NOMO-1 treated with dmso at 0.1 percent for 144 hours (cell line): ENCODE measurements around the gene COQ10B.
"Not testable (repeated sequence)": the region's sequence is repeated elsewhere in the genome, so short reads cannot be mapped to it uniquely, and the experiment has no call there.

Experiments used
- DNase-seq: peaks from one replicate; lab custom pipeline; 2025; ENCODE audit not compliant: unreplicated experiment; lab: John Stamatoyannopoulos, UW

COQ10B gene

DNA sequence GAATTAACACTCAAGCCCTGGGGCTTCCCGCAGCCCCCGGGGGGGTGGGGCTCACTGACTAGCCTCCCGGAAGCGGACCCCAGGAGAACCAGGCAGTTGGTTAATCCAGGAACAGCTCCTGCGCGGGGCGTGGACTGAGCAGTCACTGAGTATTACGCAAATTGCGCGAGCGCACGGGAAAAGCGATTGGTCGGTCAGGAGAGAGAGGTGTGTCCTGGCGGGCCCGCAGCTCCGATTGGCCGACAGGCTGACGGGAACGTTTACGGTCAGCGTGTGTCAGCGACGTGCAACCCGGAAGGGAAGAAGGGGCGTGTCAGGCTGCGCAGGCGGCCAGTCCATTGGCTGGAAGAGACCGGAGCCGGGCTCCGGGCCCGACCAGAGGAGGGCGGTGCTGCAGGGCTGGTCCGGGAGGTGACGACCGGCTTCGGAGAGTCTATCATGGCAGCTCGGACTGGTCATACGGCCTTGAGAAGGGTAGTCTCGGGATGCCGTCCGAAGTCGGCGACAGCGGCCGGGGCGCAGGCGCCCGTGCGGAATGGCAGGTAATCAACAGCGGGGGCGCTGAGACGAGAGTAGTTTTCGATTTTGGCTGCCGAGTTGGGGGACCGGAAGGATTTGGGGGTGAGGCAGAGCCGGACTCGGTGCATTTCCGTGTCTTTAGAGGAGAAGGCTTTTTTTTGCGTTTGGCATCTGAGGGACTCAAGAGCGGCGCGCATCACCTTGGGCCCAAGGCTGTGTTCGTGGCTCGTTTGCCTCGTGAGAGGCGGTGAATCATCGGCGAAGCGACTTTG lies at the start of gene COQ10B:
Gene COQ10B, plus strand, starts transcription at position 430 of the 791 bp plus-strand sequence. Its CDS starts 9 bp downstream, at position 439.
- DNase-seq, result peak; percentile 100

DNA sequence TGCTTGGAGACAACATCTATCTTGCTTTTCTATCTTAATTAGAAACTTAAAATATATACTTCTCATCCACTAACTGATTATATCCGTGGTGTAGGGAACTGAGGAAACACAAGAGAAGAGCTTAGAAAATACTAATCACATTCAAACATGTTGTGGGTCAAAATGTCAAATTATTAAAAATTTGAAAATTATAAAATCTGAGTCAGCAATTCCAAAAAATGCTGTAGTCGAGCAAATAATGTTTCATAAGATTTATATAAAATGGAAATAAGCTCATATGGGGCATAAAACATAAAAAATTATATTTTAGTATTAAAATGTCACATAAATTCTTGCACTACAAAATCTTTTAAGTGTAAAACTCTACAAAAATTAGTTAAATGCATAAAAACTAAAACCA lies 47.8 kb upstream of the COQ10B start:
- no peak for DNase-seq

DNA sequence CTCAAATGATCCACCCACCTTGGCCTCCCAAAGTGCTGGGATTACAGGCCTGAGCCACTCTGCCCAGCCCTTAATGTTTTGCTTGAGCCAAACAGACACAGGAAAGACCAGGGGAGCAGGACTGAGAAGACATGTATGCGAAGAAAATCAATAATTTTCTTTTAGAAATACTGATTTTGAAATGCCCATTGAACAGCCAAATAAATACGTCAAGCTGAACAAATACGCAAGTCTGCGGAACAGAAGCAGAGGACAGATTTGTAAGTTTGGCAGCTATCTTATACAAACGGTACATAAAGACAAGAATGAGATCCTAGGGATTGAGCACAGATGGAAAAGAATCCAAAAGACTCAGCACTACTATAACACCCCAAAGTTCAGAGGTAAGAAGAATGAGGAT lies 39.3 kb upstream of the COQ10B start:
- DNase-seq, result no peak

DNA sequence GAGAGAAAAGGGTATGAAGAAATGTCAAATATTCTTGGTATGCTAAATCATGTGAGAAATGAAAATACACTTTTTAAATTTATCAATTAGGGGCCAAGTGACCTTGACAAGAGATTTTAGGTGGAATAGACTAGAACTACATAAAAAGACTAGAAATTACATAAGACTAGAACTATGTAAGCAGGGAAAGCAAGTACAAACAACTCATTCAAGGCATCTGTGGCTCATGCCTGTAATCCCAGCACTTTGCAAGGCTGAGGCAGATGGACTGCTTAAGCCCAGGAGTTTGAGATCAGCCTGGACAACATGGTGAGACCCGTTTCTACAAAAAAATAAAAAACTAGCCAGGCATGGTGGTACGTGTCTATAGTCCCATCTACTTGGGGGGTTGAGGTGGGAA lies 38.8 kb upstream of the COQ10B start:
- no peak for DNase-seq

DNA sequence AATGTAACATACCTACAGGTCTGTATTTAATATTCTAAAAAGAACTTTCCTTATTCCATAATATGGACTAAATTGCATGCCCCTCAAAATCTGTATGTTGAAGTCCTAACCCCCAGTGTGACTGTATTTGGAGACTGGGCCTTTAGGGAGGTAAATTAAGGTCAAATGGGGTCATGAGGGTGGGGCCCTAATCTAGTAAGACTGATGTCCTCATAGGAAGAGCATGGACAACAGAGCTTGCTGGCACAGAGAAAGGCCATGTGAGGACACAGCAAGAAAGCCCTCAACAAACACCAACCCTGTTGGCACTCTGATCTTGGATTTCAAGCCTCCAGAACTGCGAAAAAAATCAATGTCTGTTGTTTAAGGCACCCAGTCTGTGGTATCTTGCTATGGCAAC lies 37.1 kb upstream of the COQ10B start:
- no peak for DNase-seq

DNA sequence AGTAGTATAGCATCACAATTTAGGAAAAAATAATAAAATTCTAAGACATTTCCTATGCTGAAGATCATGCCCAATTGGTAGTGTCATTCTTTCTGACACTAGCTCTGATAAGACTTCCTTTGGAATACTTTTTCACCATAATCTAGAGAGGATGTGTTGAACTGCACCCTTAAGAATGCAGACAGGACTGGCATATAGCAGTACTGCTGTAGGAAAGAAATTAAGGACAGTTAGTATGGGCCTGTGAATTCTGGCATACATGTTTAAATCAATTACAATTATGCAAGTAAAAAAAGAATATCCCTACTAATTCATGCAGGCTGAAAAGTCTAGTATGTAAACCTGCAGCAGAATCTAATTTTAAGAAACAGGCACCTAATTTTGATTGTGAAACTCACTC lies 33.9 kb upstream of the COQ10B start:
- no peak for DNase-seq

DNA sequence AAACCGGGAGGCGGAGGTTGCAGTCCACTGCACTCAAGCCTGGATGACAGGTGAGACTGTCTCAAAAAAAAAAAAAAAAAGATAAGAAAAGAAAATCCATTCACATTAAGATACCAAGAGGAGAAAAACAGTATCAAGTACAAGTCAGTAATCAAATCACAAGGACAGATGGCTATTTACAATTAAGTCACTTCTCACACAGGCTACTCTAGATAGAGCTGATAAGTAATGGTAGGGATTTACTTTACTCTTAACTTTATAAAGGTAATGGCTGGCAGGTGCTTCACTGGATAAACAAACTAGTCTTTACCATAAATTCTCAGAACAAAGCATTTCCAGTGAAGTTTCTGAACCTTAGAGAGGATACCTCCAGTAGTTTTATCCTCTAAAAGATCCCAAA lies 30.0 kb upstream of the COQ10B start:
- no peak for DNase-seq

DNA sequence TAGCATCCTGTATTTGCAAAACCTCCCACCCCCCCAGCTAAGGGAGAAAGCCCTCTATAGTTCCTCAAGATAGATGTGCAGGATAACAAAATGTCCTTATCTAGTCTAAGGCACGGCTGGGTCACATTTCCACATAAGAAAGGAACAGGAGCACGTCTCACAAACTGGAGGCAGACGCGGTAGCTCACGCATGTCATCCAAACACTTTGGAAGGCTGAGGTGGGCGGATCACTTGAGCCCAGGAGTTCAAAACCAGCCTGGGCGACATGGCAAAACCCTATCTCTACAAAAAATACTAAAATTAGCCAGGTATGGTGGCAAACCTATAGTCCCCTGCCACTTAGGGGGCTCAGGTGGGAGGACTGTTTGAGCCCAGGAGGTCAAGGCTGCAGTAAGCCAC lies 27.8 kb upstream of the COQ10B start:
- DNase-seq, result no peak

DNA sequence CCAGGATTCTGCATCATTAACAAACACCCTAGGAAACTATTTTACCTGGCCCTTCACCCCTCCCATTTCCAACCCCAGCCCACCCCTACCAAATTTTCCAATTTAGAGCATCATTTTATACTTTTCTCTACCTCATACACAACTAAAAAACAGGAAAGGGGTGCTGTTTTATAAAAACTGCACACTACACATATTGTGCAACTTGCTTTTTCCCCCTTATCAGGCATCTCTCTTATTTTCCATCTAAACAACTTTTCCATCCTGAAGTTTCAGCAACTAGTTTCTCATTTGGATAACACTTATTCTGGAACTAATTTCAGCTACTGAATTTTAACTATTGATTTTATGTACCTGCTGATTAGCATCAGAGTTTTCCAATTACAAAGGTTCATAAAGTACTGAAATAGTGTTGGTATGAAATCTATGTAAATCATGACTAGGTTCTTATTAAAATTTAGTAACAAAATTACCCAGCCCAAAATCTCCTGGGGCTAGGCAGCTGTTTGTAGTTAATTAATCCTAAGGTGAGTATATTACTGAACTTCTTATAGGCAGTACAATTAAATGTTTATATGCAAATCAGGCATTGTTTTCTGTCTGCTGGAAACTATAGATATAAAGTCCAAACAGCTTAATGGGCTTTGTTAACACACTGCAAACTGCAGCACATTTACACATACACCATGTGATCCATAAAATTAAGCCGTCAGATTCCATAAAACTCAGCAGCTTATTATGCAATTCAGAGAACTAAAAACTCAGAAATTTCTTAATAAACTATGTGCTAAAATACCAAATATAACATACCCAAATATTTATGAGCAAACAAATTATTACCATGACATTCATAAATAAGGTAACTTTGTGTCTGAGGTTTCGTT lies 26.4 kb upstream of the COQ10B start:
- DNase-seq, result no peak

DNA sequence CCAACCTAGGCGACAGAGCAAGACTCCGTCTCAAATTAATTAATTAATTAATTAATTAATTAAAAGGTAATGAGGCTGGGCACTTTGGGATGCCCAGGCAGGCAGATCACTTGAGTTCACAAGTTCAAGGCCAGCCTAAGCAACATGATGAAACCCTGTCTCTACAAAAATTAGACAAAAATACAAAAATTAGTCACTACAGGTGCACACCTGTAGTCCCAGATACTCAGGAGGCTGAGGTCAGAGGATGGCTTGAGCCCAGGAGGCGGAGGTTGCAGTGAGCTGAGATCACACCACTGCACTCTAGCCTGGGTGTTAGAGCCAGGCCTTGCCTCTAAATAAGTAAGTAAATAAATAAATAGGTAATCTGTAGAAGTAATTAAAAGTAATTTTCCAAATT lies 25.4 kb upstream of the COQ10B start:
- no peak for DNase-seq

DNA sequence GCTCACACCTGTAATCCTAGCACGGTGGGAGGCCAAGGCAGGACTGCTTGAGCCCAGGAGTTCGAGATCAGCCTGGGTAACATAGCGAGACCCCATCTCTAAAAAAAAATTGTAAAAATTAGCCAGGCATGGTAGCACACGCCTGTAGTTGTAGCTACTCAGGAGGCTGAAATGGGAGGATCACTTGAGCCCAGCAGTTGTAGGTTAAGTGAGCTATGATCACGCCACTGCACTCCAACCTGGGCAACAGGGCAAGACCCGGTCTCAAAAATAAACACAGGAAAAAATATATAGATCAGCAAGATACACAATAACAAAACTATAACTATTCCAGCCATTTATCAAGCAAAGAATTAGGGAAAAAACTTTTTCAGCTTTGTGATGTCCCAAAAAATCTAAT lies 21.5 kb upstream of the COQ10B start:
- no peak for DNase-seq

DNA sequence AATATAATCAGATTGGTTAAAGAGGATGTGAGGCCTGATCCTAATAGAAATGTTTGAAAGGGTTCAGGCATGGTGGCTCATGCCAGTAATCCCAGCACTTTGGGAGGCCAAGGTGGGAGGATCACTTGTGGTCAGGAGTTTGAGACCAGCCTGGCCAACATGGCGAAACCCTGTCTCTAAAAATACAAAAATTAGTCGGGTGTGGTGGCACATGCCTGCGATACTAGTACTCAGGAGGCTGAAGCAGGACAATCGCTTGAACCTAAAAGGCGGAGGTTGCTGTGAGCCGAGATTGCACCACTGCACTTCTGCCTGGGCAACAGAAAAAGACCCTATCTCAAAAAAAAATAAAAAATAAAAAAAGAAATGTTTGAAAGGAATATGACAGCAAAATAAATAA lies 20.8 kb upstream of the COQ10B start:
- DNase-seq, result not testable (repeated sequence)

DNA sequence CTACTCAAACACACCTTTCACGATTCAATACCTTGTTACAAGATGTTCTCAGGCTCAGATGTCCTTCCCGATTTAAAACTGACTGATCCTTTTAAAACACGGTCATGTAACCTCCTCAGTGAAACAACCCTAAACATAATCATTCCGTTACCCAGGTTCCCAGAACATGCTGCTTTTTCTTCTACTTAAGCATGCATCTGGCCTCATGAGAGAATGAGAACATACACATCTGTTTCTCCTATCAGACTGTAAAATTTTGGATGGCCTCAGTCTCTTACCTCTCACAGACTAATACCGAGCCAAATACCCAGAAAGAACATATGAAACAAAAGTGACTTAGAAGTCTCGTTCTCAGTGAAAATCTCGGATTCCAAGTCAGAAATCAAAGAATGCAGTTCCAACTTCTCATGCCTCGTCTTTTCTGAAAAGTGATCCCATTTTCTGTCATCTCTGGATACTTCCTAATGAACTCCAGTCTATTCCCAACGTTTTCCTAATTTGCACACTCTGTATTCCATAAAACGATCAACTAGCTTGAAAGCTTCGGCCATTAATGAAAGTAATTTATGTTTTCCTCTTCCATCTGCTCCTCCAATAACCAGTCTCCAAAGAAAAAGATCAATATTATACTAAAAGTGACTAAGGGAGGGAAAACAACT lies 19.4 kb upstream of the COQ10B start:
- no peak for DNase-seq

DNA sequence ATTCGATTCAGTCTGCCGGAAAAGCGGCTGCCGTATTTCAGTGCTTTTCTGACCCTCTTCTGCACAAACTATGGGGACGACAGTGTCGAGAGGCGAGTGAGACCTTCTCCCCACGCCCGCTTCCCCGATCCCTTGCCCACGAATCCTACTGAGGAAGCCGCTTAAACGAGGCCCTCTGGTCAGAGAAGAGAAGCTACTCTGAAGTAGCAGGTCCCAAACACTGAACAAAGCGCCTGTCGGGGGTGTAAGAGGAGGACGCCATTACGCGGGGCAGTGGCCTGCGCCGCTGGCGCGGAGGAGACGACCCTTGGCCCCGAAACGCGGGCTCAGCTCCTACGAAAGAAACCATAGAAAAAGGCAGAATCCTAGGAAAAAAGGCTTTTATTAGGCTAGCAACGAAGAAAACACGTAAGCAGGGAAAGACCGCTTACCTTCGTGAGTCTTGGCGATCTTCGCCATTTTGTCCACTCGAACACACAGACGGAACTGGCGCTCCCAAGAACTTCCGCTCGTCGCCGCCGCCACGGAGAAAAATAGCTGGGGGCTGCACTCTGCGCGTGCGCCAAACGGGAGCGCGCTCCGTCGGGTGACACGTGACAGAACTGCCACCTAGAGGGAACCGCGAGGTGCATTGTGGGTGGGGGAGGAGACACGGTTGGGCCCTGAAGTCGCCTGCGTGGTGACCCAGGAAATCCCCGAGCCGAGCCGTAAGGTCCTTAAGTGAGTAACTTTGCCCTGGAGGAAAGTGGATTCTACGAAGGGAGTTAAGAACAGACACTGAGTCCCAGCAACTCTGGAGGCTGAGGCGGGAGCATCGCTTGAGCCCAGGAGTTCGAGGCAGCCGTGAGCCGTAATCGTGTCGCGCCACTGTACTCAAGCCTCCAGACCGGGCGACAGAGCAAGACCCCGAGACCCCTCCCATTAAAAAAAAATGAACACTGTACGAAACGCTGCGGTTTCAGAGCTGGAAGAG lies 18.5 kb upstream of the COQ10B start, which contains the start of gene SF3B1:
Gene SF3B1, minus strand, starts transcription at position 488 of the 973 bp plus-strand sequence. Its CDS starts 29 bp downstream, at position 459.
- peak; percentile 95 for DNase-seq

DNA sequence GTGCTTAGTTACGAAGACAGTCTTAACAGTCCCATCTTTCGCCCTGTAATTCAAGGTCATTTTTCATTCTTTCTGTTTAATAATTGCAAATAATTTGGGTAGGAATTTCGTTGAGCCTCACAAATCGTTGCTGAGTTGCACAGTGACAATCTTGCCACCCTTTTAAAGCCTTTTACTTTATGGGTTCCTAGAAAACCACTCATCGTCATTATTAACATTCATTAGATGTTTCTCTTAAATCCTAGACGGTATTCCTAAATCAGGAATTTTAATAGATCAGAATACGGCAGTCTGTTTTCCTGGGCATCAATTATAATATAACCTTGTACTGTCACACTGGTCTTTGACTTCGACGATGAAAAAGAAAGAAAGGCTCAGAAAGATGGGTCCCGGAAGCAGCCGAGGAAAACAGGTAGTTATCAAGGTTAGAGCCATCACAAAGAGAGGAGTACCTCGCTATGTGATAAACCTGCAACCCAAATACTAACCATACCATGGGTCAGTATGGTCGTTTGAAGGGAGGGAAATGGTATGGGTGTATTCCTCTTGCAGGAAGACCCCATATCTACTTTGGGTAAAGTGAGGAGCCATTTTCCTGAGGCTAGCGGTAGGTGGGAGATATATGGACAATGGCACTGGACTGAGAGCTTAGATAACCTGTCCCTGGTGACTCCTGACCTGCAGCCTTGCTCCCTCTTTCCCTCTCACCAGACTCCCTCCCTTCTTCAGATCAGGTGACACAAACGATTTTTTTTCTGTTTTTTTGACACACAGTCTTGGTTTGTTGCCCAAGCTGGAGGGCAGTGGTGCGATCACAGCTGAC lies 17.5 kb upstream of the COQ10B start:
- no peak for DNase-seq

DNA sequence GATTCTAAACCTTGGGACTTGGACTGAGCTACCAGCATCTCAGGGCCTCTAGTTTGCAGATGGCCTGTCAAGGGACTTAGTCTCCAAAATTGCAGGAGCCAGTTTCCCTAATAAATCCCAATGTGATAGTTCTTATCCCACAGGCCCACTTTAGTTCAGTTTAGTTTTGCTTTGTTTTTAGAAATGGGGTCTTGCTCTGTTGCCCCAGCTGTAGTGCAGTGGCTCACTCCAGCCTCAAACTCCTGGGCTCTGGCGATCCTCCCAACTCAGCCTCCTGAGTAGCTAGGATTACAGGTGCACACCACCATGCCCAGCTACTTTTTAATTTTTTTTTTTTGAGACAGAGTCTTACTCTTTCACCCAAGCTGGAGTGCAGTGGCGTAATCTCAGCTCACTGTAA lies 16.0 kb upstream of the COQ10B start:
- DNase-seq, result no peak

DNA sequence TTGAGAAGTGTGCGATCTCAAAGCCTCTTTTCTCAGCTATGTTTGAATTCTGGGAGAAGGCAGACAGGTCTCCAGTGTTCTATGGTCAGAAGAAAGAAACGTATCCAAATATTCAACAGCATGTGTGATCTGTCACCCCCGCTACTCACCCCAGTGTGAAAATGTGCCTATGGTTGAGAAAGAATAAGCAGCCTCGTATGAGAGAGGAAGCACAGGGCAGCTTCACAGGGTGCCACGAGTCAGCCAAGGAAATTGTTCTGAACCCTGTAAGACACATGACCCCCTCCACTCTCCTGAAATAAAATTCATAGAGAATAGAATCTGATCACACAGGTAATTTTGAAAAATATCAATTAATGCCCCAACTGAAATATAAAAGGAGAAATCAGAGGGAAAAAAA lies 10.5 kb upstream of the COQ10B start:
- no peak for DNase-seq

DNA sequence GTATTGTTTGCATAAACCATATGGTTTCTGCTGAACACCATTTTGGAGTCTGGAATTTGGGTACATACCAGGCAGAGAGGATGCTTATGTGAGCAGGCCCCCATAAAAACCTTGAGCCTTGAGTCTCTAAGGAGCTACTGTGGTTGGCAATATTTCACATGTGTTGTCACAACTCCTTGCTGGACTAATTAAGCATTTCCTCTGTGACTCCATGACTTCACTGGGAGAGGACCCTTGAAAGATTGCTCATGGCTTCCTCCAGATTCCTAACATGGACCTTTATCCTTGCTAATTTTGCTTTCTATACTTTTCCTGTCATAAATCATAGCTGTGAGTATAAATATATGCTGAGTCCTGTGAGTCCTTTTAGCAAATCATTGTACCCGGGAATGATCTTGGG lies 7.6 kb upstream of the COQ10B start:
- DNase-seq, result no peak

DNA sequence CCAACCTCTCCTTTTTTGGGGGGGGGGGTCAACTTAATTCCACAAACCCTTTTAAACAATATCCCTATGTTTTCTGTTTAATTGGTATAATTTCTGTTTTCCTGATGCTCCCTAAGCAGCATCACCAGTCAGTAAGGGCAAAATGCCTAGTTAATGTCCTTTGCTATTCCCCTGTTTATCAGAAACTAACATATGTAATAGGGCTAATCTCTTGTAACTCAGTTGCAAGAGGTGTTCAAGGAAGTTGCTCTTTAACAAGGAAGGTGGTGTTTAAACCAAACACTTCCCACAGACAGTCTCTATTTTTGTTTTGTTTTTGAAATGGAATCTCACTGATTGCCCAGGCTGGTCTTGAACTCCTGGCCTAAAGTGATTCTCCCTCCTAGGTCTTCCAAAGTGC lies 6.5 kb upstream of the COQ10B start:
- no peak for DNase-seq

DNA sequence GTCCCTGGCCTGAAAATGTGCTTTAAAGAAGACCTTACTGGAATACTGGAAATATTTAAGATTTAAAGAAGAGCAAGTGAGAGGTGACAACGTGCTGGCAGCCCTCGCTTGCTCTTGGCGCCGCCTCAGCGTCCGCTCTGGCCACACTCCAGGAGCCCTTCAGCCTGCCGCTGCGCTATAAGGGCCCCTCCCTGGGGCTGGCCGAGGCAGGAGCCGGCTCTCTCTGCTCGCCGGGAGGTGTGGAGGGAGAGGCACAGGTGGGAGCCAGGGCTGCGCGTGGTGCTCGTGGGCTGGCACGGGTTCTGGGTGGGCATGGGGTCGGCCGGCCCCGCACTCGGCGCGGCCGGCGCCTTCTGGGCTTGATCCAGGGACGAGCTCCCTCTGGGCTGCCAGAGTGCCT lies 2.9 kb upstream of the COQ10B start:
- DNase-seq, result no peak
